Fibroblast of lung (primary cell): Measurements from ENCODE around the gene AGRN.
"Not testable (repeated sequence)": the region's sequence is repeated elsewhere in the genome, so short reads cannot be mapped to it uniquely, and the experiment has no call there.

Experiments used
- CTCF ChIP-seq, 2 donors: IDR thresholded peaks in 1 of 2; conservative IDR thresholded peaks in 1 of 2; 1 replicate in 1 of 2; 2 replicates in 1 of 2; pipeline ENCODE4 v1.5.1; 2011 to 2012; ENCODE audit warnings: low read length in 2 of 2, control low read depth in 1 of 2, inconsistent platforms in 1 of 2, low read depth in 1 of 2, mild to moderate bottlenecking in 1 of 2
- EZH2 ChIP-seq: IDR thresholded peaks from 2 replicates; pipeline ENCODE4 v1.5.1; 2012; ENCODE audit warnings: low read length, control low read depth, mild to moderate bottlenecking; ENCODE audit errors: missing control alignments

GRCh38 chr1:1017397-1018320 lies 2.3 kb upstream of the AGRN start:
- not testable (repeated sequence) for TF ChIP-seq CTCF (conservative IDR thresholded peaks at IDR 0.05 in 1 of 2, IDR thresholded peaks at IDR 0.05 in 1 of 2; ENCODE audit: low read depth in 1 of 2, low read length in 2 of 2); EZH2
